Tibial nerve (tissue), 4 donors: ENCODE measurements around the gene NATD1.

Experiments
- EP300 ChIP-seq, 2 donors: sonication (generic); formaldehyde crosslinking; IDR thresholded peaks; one replicate each; pipeline ENCODE4 v1.6.1; 2017; ENCODE audit warnings: antibody characterized with exemption in 2 of 2, mild to moderate bottlenecking in 1 of 2
- POLR2A ChIP-seq, 2 donors: fragments of 450-650 bp; IDR thresholded peaks; one replicate each; pipeline ENCODE4 v1.6.1; 2017; ENCODE audit warnings: antibody characterized with exemption in 2 of 2, mild to moderate bottlenecking in 2 of 2, moderate library complexity in 2 of 2
- TF ChIP-seq, protein P1 (sequence below), 5 experiments: fragments of 200-600 bp in 3 of 5; fragments of 450-650 bp in 2 of 5; sonication (generic) in 3 of 5; IDR thresholded peaks; one replicate each; pipeline ENCODE4 v1.5.1; 2016 to 2019; ENCODE audit warnings: antibody characterized with exemption in 5 of 5, mild to moderate bottlenecking in 3 of 5, moderate library complexity in 2 of 5

DNA sequence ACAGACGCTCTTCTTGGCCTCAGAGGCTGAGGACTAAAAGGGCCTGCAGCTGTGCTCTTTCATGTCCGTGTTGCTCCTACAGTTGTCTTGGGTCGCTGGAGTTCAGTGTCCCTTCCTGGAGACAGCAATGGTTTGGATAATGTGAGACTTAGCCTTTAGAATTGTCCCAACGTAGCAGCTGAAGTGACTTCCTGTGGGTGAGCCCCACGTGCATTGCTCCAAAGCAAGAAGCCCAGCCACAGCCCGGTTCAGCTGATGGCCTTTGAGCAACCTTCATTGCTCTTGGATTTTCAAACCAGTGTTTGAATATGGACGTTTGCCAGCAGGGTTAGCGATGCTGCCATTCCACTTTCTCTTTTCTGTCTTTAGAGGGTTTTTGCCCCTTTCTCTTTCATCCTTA is 59.0 kb downstream of the NATD1 start:
- TF ChIP-seq, protein P1, sequence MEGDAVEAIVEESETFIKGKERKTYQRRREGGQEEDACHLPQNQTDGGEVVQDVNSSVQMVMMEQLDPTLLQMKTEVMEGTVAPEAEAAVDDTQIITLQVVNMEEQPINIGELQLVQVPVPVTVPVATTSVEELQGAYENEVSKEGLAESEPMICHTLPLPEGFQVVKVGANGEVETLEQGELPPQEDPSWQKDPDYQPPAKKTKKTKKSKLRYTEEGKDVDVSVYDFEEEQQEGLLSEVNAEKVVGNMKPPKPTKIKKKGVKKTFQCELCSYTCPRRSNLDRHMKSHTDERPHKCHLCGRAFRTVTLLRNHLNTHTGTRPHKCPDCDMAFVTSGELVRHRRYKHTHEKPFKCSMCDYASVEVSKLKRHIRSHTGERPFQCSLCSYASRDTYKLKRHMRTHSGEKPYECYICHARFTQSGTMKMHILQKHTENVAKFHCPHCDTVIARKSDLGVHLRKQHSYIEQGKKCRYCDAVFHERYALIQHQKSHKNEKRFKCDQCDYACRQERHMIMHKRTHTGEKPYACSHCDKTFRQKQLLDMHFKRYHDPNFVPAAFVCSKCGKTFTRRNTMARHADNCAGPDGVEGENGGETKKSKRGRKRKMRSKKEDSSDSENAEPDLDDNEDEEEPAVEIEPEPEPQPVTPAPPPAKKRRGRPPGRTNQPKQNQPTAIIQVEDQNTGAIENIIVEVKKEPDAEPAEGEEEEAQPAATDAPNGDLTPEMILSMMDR (IDR thresholded peaks at IDR 0.05): no peak
- TF ChIP-seq POLR2A (IDR thresholded peaks at IDR 0.05) (no peak), EP300 (IDR thresholded peaks at IDR 0.05) (no peak)
